Endothelial cell of umbilical vein (primary cell): Measurements from ENCODE around the gene TLE1. TPM values are rescaled to one million over a fixed set of nuclear protein-coding genes. Genes with fewer than 3 reads are reported as not detected.

ENCODE experiments used
- BruUV-seq: library from RNA; stranded (reverse); fragments of 400-500 nt; replicated peaks from 2 replicates; lab custom pipeline; 2021; lab: Mats Ljungman, UMichigan
- CTCF ChIA-PET: fragments of 300-600, 350-600 bp; sonication (Branson Sonifier 250); formaldehyde crosslinking; loops from one replicate; lab custom pipeline; 2021; ENCODE audit warnings: antibody characterized with exemption, inconsistent platforms; lab: Charles Lee
- POLR2A ChIA-PET: fragments of 300-600, 350-600 bp; sonication (Branson Sonifier 250); formaldehyde crosslinking; loops from one replicate; lab custom pipeline; 2021; ENCODE audit warnings: antibody characterized with exemption, inconsistent platforms; lab: Charles Lee
- DNase-seq: peaks from one replicate; pipeline ENCODE4 v3.0.0-alpha.2; 2011; ENCODE audit warnings: low read depth, low spot score
- FAIRE-seq: peaks from 2 replicates; lab custom pipeline; 2011; peaks lifted over from hg19 to GRCh38; lab: Jason Lieb, UNC
- H2AFZ ChIP-seq: 2 replicates; pipeline ENCODE4 v1.6.0; 2012; ENCODE audit warnings: low read depth, low read length, control low read depth, inconsistent platforms
- H3K27ac ChIP-seq: 2 replicates; pipeline ENCODE4 v1.5.1; 2011; ENCODE audit warnings: low read depth, mild to moderate bottlenecking, control low read depth, low read length, moderate library complexity; ENCODE audit not compliant: insufficient read depth
- H3K27me3 ChIP-seq, 2 experiments: 2 replicates each; pipeline versions ENCODE4 v1.6.0 to v1.6.1; 2011; ENCODE audit warnings: low read length in 2 of 2, mixed read lengths in 1 of 2; ENCODE audit not compliant: control insufficient read depth in 2 of 2, insufficient read depth in 2 of 2
- H3K36me3 ChIP-seq, 2 experiments: 2 replicates in 1 of 2; 3 replicates in 1 of 2; pipeline ENCODE4 v1.5.1; 2011; ENCODE audit warnings: low read length in 2 of 2, mild to moderate bottlenecking in 1 of 2, moderate library complexity in 1 of 2; ENCODE audit not compliant: control insufficient read depth in 2 of 2, insufficient read depth in 2 of 2; ENCODE audit errors: extremely low read depth in 1 of 2
- H3K4me1 ChIP-seq: 3 replicates; pipeline ENCODE4 v1.5.1; 2011; ENCODE audit warnings: mild to moderate bottlenecking, low read length; ENCODE audit not compliant: control insufficient read depth, insufficient read depth; ENCODE audit errors: extremely low read depth
- H3K4me2 ChIP-seq: 2 replicates; pipeline ENCODE4 v1.6.1; 2011; ENCODE audit warnings: low read length, control low read depth, mixed read lengths; ENCODE audit not compliant: insufficient read depth
- H3K4me3 ChIP-seq, 3 experiments: fragments of 200-600 bp in 1 of 3; sonication (generic), shearing (Covaris generic) in 1 of 3; replicated peaks in 1 of 3; 2 replicates each; pipeline ENCODE4 v1.5.1; 2011 to 2016; ENCODE audit warnings: control low read depth in 3 of 3, low read length in 3 of 3, mild to moderate bottlenecking in 2 of 3, inconsistent platforms in 1 of 3, low read depth in 1 of 3, moderate library complexity in 1 of 3; ENCODE audit not compliant: insufficient read depth in 1 of 3
- H3K79me2 ChIP-seq: 2 replicates; pipeline ENCODE4 v1.6.0; 2012; ENCODE audit warnings: low read length, inconsistent platforms; ENCODE audit not compliant: control insufficient read depth, insufficient read depth
- H3K9ac ChIP-seq: replicated peaks from 2 replicates; pipeline ENCODE3; 2011; ENCODE audit warnings: low read length, control low read depth; ENCODE audit not compliant: insufficient read depth; ENCODE audit errors: extremely low read depth
- H3K9me1 ChIP-seq: replicated peaks from 3 replicates; pipeline ENCODE4 v1.6.0; 2011; ENCODE audit warnings: mild to moderate bottlenecking, low read length; ENCODE audit not compliant: control insufficient read depth, insufficient read depth; ENCODE audit errors: extremely low read depth
- H3K9me3 ChIP-seq: replicated peaks from 2 replicates; pipeline ENCODE4 v1.5.1; 2012; ENCODE audit warnings: low read length, inconsistent platforms; ENCODE audit not compliant: control insufficient read depth, insufficient read depth
- H4K20me1 ChIP-seq: replicated peaks from 2 replicates; pipeline ENCODE3; 2011; ENCODE audit warnings: mild to moderate bottlenecking, low read length; ENCODE audit not compliant: control insufficient read depth, insufficient read depth; ENCODE audit errors: extremely low read depth
- CTCF ChIP-seq, 2 donors: IDR thresholded peaks; 1 replicate in 1 of 2; 2 replicates in 1 of 2; pipeline ENCODE4 v1.5.1; 2011; ENCODE audit warnings: low read length in 2 of 2, mild to moderate bottlenecking in 2 of 2, moderate library complexity in 2 of 2, control low read depth in 1 of 2, inconsistent platforms in 1 of 2, low read depth in 1 of 2; ENCODE audit not compliant: insufficient read depth in 1 of 2; ENCODE audit errors: extremely low read depth in 1 of 2
- FOS ChIP-seq: IDR thresholded peaks from 2 replicates; pipeline ENCODE4 v1.6.1; 2011; ENCODE audit warnings: mild to moderate bottlenecking, low read length, moderate library complexity, borderline replicate concordance; ENCODE audit not compliant: insufficient read depth
- GATA2 ChIP-seq: IDR thresholded peaks from 2 replicates; pipeline ENCODE4 v1.7.0; 2011; ENCODE audit warnings: low read depth, mild to moderate bottlenecking, moderate library complexity, mixed read lengths, low read length; ENCODE audit not compliant: insufficient read length, insufficient read depth
- JUN ChIP-seq: IDR thresholded peaks from 2 replicates; pipeline ENCODE4 v1.6.1; 2011; ENCODE audit warnings: borderline replicate concordance, low read depth; ENCODE audit not compliant: insufficient read length, insufficient read depth
- MYC ChIP-seq: IDR thresholded peaks from one replicate; pipeline ENCODE4 v1.6.1; 2011; ENCODE audit warnings: mild to moderate bottlenecking, low read depth, low read length
- POLR2A ChIP-seq: IDR thresholded peaks from 2 replicates; pipeline ENCODE4 v1.6.1; 2012; ENCODE audit warnings: low read depth, mild to moderate bottlenecking, control low read depth, low read length
- dilution Hi-C: fragments of 300-500 bp; cut with MboI; formaldehyde crosslinking; loops from one replicate; pipeline ENCODE4 v1.15.0; 2019; ENCODE audit warnings: low sequenced_read_pairs; ENCODE audit not compliant: extremely low pct_ligation_motif_present
- intact Hi-C: fragments of 100-400 bp; cut with micrococcal nuclease; formaldehyde crosslinking; loops from one replicate; pipeline ENCODE4 v1.10.0; 2022
- polyA plus RNA-seq, 4 experiments: library from polyadenylated mRNA; depleted of rRNA in 3 of 4; stranded (reverse) in 3 of 4; unstranded in 1 of 4; fragments of >200 nt; gene quantifications; 2 replicates each; pipeline versions ENCODE4 v1.2.1 to v1.2.3, GENCODE V29; 2011 to 2012; ENCODE audit warnings: missing spikeins in 1 of 4
- total RNA-seq: library from RNA; stranded (reverse); gene quantifications from 2 replicates; pipeline ENCODE4 v1.2.3, GENCODE V29; 2021

The TLE1 gene
- total and polyA plus RNA-seq, 2 donors (not counting 3 experiments of a cell fraction or from before 2014, with no cell fraction given): 55.0 to 58.2 TPM

DNA sequence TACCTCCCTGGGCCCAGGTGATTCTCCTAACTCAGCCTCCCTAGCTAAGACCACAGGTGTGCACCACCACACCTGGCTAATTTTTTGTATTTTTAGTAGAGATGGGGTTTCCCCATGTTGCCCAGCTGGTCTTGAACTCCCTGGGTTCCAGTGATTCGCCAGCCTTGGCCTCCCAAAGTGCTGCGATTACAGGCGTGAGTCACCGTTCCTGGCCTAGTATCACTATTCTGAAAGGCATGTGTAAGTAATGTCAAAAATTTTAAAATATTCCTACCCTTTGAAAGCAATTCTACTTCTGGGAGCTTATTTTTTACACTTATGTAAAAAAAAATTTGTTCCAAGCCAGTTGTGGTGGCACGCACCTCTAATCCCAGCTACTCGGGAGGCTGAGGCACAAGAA, 27.1 kb upstream of the TLE1 start:
- ChIA-PET POLR2A (no interaction called here), CTCF (interaction anchor here (1.1 kb wide), 1 partner anchor 132 kb away, joined by 3 read pairs; no protein-coding TSS in a partner anchor)

More for the DNA sequence above, 27.1 kb upstream of the TLE1 start:
- Histone ChIP-seq H3K4me1 (peaks cover 2% of the 10 kb centered on the region), H3K4me3 (no peak overlapping the region), H3K9me1 (no peaks in the 10 kb centered on the region), H3K79me2 (no peaks in the 10 kb centered on the region), H3K27ac (no peak overlapping the region), H3K27me3 (no peaks in the 10 kb centered on the region), H3K4me2 (no peak overlapping the region), H2AFZ (no peak overlapping the region), H3K9ac (no peak overlapping the region), H3K9me3 (no peaks in the 10 kb centered on the region), H3K36me3 (no peaks in the 10 kb centered on the region), H4K20me1 (no peaks in the 10 kb centered on the region)
- intact Hi-C loops: no loop called here
- FAIRE-seq (no peak), DNase-seq (no peak)
- dilution Hi-C loops: no loop called here
- no peak for TF ChIP-seq FOS
- no peak for TF ChIP-seq MYC
- TF ChIP-seq CTCF (IDR thresholded peaks at IDR 0.05; ENCODE audit: extremely low read depth in 1 of 2, insufficient read depth in 1 of 2, low read depth in 1 of 2, low read length in 2 of 2): no peak
- no peak for TF ChIP-seq GATA2
- TF ChIP-seq JUN: no peak
- TF ChIP-seq POLR2A: no peak
- BruUV-seq: no TSS peak
